Lung (tissue), 12 donors: Measurements from ENCODE around the gene PALD1. TPM values are rescaled to one million over a fixed set of nuclear protein-coding genes. Genes with fewer than 3 reads are reported as not detected.
A peak's percentile ranks its signal among the peaks of the same experiment; 100 is the strongest.

ENCODE experiments used
- ATAC-seq: fragments of 200-7000 bp; cut with Tn5 transposase; one replicate; pipeline ENCODE4 v1.9.1; 2020; ENCODE audit warnings: moderate number of reproducible peaks; ENCODE audit not compliant: insufficient read depth, low FRiP score
- DNase-seq, 3 donors: peaks; one replicate each; pipeline ENCODE4 v3.0.0-alpha.2; 2013 to 2017
- H3K27ac ChIP-seq, 2 donors: one replicate each; pipeline ENCODE4 v1.5.1; 2013; ENCODE audit warnings: mild to moderate bottlenecking in 2 of 2, moderate library complexity in 2 of 2, control low read depth in 1 of 2, inconsistent platforms in 1 of 2, low read depth in 1 of 2, low read length in 1 of 2
- H3K27me3 ChIP-seq, 3 donors: one replicate each; pipeline ENCODE4 v1.5.1; 2013; ENCODE audit warnings: low read length in 2 of 3; ENCODE audit not compliant: control insufficient read depth in 3 of 3, insufficient read depth in 3 of 3
- H3K36me3 ChIP-seq, 4 donors: one replicate each; pipeline ENCODE4 v1.5.1; 2013; ENCODE audit warnings: low read length in 4 of 4, mild to moderate bottlenecking in 1 of 4, moderate library complexity in 1 of 4; ENCODE audit not compliant: control insufficient read depth in 4 of 4, insufficient read depth in 4 of 4
- H3K4me1 ChIP-seq, 5 donors: one replicate each; pipeline ENCODE4 v1.5.1; 2013; ENCODE audit warnings: low read length in 5 of 5, mild to moderate bottlenecking in 2 of 5, moderate library complexity in 1 of 5; ENCODE audit not compliant: control insufficient read depth in 5 of 5, insufficient read depth in 5 of 5
- H3K4me3 ChIP-seq: one replicate; pipeline ENCODE4 v1.5.1; 2013; ENCODE audit warnings: mild to moderate bottlenecking, control low read depth, moderate library complexity
- H3K9ac ChIP-seq, 2 donors: one replicate each; pipeline ENCODE4 v1.5.1; 2013; ENCODE audit warnings: low read length in 2 of 2, control low read depth in 1 of 2; ENCODE audit not compliant: insufficient read depth in 1 of 2
- H3K9me3 ChIP-seq, 4 donors: one replicate each; pipeline ENCODE4 v1.5.1; 2013; ENCODE audit warnings: low read length in 3 of 4, mild to moderate bottlenecking in 1 of 4, moderate library complexity in 1 of 4; ENCODE audit not compliant: control insufficient read depth in 4 of 4, insufficient read depth in 3 of 4
- WGBS, 2 donors: extraction: QIAGEN DNeasy Blood & Tissue Kit; methylation state at CpG; one replicate each; pipeline ENCODE4 v1.1.7; 2013; 5-methylcytosine and 5-hydroxymethylcytosine counted together
- polyA plus RNA-seq, 2 donors: library from polyadenylated mRNA; stranded (reverse); fragments of 200-250 nt; gene quantifications; one replicate each; pipeline ENCODE4 v1.2.1, GENCODE V29; 2013
- total RNA-seq, 2 donors: library from RNA; depleted of rRNA in 1 of 2; stranded (reverse); fragments of >200 nt in 1 of 2; gene quantifications; one replicate each; pipeline ENCODE4 v1.2.1, GENCODE V29; 2014 to 2021
- TF ChIP-seq, protein P1 (sequence below): IDR thresholded peaks from 2 replicates; pipeline ENCODE4 v1.5.1; 2012; ENCODE audit warnings: mild to moderate bottlenecking; ENCODE audit errors: control extremely low read depth, extremely low read depth
- donor health status: control.
- donor health status: control.
- donor health status: Bipolar disorder and iron deficiency.
- donor health status: healthy.
- donor health status: DM: yes; HTN: yes; CAD: no.

PALD1 gene
- total and polyA plus RNA-seq, 4 donors = 10.5 to 19.7 (median 15.6) TPM

DNA sequence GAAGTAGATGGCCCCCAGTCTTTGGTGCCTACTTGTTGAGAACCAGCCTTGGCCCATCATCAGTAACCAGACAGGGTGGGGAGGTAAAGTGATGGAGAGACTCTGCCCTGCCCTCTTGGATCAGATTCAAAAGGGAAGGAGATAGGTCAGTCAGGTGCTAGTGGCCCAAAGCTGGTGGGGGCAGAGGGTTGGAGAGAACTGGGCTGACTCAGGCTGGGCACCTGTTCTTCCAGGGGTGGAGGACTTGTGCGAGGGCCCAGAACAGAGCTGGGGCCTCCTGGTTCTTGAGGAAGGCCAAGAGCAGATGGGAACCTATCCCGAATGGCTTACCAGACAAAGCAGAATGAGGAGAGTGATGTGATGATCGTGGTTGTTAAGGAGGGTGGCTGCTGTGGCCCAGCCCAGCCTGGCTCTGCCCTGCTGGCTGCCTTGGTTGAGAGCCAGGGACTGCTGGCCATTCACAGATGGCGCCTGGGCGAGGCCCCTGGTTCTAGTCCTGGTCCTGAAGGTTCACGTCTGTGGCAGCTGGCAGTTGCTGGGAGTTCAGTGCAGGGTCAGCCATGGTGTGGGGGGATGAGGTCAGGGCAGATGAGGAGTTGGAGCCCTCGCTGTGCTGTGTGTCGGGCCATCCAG lies 36.6 kb downstream of the PALD1 start:
- Histone ChIP-seq H3K27me3 (no peaks in the 10 kb centered on the region), H3K27ac (no peak overlapping the region), H3K9me3 (no peaks in the 10 kb centered on the region), H3K4me3 (no peak overlapping the region), H3K36me3 (no peaks in the 10 kb centered on the region), H3K9ac (no peak overlapping the region), H3K4me1 (peaks cover 9 to 55% (median 23%) of the 10 kb centered on the region in 5 donors)
- DNase-seq (no peak), ATAC-seq (no peak)
- 85 to 93% methylated on average over 8 of the region's 8 CpGs for WGBS, 2 donors
- TF ChIP-seq, protein P1, sequence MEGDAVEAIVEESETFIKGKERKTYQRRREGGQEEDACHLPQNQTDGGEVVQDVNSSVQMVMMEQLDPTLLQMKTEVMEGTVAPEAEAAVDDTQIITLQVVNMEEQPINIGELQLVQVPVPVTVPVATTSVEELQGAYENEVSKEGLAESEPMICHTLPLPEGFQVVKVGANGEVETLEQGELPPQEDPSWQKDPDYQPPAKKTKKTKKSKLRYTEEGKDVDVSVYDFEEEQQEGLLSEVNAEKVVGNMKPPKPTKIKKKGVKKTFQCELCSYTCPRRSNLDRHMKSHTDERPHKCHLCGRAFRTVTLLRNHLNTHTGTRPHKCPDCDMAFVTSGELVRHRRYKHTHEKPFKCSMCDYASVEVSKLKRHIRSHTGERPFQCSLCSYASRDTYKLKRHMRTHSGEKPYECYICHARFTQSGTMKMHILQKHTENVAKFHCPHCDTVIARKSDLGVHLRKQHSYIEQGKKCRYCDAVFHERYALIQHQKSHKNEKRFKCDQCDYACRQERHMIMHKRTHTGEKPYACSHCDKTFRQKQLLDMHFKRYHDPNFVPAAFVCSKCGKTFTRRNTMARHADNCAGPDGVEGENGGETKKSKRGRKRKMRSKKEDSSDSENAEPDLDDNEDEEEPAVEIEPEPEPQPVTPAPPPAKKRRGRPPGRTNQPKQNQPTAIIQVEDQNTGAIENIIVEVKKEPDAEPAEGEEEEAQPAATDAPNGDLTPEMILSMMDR = no peak

DNA sequence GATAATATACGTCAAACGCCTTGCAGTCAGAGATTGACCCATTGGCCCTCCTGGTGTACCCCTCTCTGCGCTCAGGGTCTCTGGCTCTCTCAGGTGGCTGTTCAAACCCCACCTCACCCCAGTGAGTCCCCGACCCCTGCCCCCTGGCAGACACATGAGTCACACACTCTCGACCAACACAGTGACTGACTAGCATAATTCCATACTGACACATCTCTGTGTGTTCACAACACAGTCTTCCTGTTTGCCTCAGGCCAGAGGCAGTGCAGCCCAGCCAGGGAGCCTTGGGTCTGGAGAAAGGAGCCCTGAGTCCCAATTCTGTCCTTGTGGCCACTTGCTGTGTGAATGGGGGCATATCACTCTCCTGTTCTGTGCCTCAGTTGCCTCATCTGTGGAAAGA lies 40.1 kb downstream of the PALD1 start:
- Histone ChIP-seq H3K4me1 (peaks cover 0 to 48% (median 22%) of the 10 kb centered on the region in 5 donors), H3K4me3 (no peak overlapping the region), H3K9ac (no peak overlapping the region), H3K27me3 (no peaks in the 10 kb centered on the region), H3K36me3 (no peaks in the 10 kb centered on the region), H3K9me3 (no peaks in the 10 kb centered on the region), H3K27ac (no peak overlapping the region)
- TF ChIP-seq, protein P1 = no peak
- 86 to 91% methylated on average over 5 of the region's 5 CpGs for WGBS, 2 donors
- DNase-seq (no peak), ATAC-seq (no peak)

DNA sequence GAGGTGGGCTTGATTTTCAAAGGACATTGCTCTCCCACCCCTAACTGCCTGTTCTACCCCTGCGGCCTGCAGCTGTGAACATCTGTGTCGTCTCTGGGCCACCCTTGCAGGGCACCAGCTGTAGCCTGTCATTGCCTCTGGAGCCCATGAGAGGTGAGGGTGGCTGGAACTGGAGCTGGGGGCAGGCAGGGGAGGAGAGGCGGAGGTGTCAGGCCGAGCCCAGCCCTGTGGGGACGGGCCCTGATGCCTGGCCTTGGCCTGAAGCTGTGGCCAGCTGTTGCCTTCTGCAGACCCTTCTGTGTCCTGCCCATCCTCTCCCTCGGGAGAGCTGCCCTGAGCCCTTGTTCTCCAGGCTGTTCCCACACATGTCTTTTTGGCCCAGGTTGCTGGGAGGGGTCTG lies 44.5 kb downstream of the PALD1 start:
- Histone ChIP-seq H3K27me3 (no peaks in the 10 kb centered on the region), H3K9me3 (no peaks in the 10 kb centered on the region), H3K4me3 (no peak overlapping the region), H3K27ac (peak overlapping the region in 1 of 2 donors; percentile 4), H3K9ac (no peak overlapping the region), H3K4me1 (peaks cover 0 to 39% (median 14%) of the 10 kb centered on the region in 5 donors), H3K36me3 (peaks cover 0 to 1% (median 0%) of the 10 kb centered on the region in 4 donors)
- TF ChIP-seq, protein P1 = no peak
- peak; percentile 97 to 98 (median 98) for DNase-seq
- 75 to 85% methylated on average over 6 of the region's 6 CpGs for WGBS, 2 donors
- ATAC-seq = no peak

DNA sequence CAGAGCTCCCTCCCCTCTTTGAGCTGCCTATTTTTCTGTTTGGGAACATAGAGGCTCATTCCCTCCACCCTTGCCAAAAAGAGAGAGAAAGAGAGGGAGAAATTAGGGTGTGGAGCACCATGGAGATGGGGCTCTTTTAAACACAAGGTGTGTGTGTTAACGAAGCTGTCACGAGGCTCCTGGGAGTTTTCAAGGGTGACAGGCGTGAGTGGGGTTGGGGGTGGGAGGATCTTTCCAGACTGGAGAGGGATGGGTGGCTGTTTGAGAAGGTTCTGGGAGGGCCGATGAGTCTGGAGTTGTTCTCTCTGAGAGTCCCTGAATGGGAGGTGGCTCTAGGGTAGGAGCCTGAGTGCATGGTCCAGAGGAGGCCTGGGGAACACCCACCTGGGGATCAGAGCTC lies 45.0 kb downstream of the PALD1 start:
- no peak overlapping the region for H3K27ac ChIP-seq
- H3K4me3 ChIP-seq = no peak overlapping the region
- H3K4me1 ChIP-seq = peaks cover 0 to 39% (median 14%) of the 10 kb centered on the region in 5 donors
- TF ChIP-seq, protein P1 = no peak
- ATAC-seq (no peak), DNase-seq (no peak)
- peaks cover 0 to 1% (median under 1%) of the 10 kb centered on the region in 4 donors for H3K36me3 ChIP-seq
- no peak overlapping the region for H3K9ac ChIP-seq
- H3K27me3 ChIP-seq = no peaks in the 10 kb centered on the region
- no peaks in the 10 kb centered on the region for H3K9me3 ChIP-seq
- 78 to 91% methylated on average over 4 of the region's 4 CpGs for WGBS, 2 donors
